K562 (cell line): ENCODE data around the gene CSNK1A1. TPM values are rescaled to one million over a fixed set of nuclear protein-coding genes. Genes with fewer than 3 reads are reported as not detected.

ENCODE experiments used
- E4F1 ChIP-seq: fragments of 250-450 bp; sonication (Bioruptor Pico); IDR thresholded peaks from 2 replicates; pipeline ENCODE4 v1.5.0; 2021; ENCODE audit warnings: mild to moderate bottlenecking, borderline replicate concordance
- GTF2E2 ChIP-seq: fragments of 200-800 bp; sonication (Bioruptor generic); IDR thresholded peaks from 2 replicates; pipeline ENCODE4 v1.6.1; 2016; ENCODE audit warnings: missing genetic modification characterization, missing compliant biosample characterization
- JUNB ChIP-seq: fragments of 450-650 bp; formaldehyde crosslinking; conservative IDR thresholded peaks from 2 replicates; pipeline ENCODE4 v1.4.0; 2020; ENCODE audit warnings: mild to moderate bottlenecking
- NCOR1 ChIP-seq: fragments of 450-650 bp; IDR thresholded peaks from 2 replicates; pipeline ENCODE4 v1.6.1; 2016; ENCODE audit warnings: mild to moderate bottlenecking, moderate library complexity
- NR2C2 ChIP-seq, 2 experiments: fragments of 200-800 bp in 1 of 2; sonication (Bioruptor generic) in 1 of 2; sonication (generic) in 1 of 2; formaldehyde crosslinking in 1 of 2; IDR thresholded peaks; 2 replicates each; pipeline versions ENCODE4 v1.6.1 to v1.8.0; 2016 to 2022; ENCODE audit warnings: mild to moderate bottlenecking in 1 of 2, missing compliant biosample characterization in 1 of 2, missing genetic modification characterization in 1 of 2, missing genetic modification reagents in 1 of 2
- PRMT5 ChIP-seq: sonication (generic); formaldehyde crosslinking; IDR thresholded peaks from 2 replicates; pipeline ENCODE4 v1.5.0; 2020; ENCODE audit warnings: missing genetic modification reagents
- RBM34 ChIP-seq: fragments of 200-400 bp; formaldehyde crosslinking; IDR thresholded peaks from 2 replicates; pipeline ENCODE4 v1.6.1; 2018; ENCODE audit warnings: low read length, borderline replicate concordance; ENCODE audit not compliant: insufficient read depth
- RFX7 ChIP-seq: fragments of 250-450 bp; sonication (Bioruptor Pico); IDR thresholded peaks from 2 replicates; pipeline ENCODE4 v1.5.1; 2021; ENCODE audit warnings: mild to moderate bottlenecking
- SMARCB1 ChIP-seq: IDR thresholded peaks from 2 replicates; pipeline ENCODE4 v1.6.1; 2011; ENCODE audit warnings: improper control_type of control experiment, low read depth; ENCODE audit not compliant: insufficient read length
- TARDBP ChIP-seq: fragments of 450-650 bp; IDR thresholded peaks from 2 replicates; pipeline ENCODE4 v1.6.1; 2016
- ZNF143 ChIP-seq: sonication (generic); formaldehyde crosslinking; IDR thresholded peaks from 2 replicates; pipeline ENCODE4 v1.9.0; 2022; ENCODE audit warnings: mild to moderate bottlenecking, missing genetic modification reagents
- ZNF175 ChIP-seq: fragments of 200-800 bp; sonication (Bioruptor generic); IDR thresholded peaks from 2 replicates; pipeline ENCODE4 v1.6.1; 2016; ENCODE audit warnings: low read depth, mild to moderate bottlenecking, missing genetic modification characterization, missing compliant biosample characterization
- ZNF384 ChIP-seq: IDR thresholded peaks from 2 replicates; pipeline ENCODE4 v1.6.1; 2012; ENCODE audit warnings: low read depth, low read length, improper control_type of control experiment
- ZNF561 ChIP-seq: fragments of 450-650 bp; formaldehyde crosslinking; conservative IDR thresholded peaks from 2 replicates; pipeline ENCODE4 v1.4.0; 2020; ENCODE audit warnings: mild to moderate bottlenecking, moderate library complexity
- polyA plus RNA-seq, 8 experiments: library from polyadenylated mRNA; depleted of rRNA in 4 of 8; stranded (reverse) in 5 of 8; unstranded in 3 of 8; fragments of >200 nt; fragmentation: Nextera tagmentation in 2 of 8; fragmentation: Illumina TruSeq in 1 of 8; extraction: Ambion mirVana in 2 of 8; extraction: Trizol in 1 of 8; gene quantifications; 2 replicates each; pipeline versions ENCODE4 v1.2.1 to v1.2.3, GENCODE V29; 2011 to 2014; ENCODE audit warnings: inconsistent platforms in 1 of 8, missing spikeins in 1 of 8
- total RNA-seq, 7 experiments: library from RNA; depleted of rRNA in 6 of 7; stranded (reverse); fragments of >200 nt in 6 of 7; fragmentation: Illumina TruSeq in 2 of 7; extraction: Trizol in 2 of 7; gene quantifications; 2 replicates each; pipeline versions ENCODE4 v1.2.1 to v1.2.3, GENCODE V29; 2011 to 2021; ENCODE audit warnings: low replicate concordance in 1 of 7
- TF ChIP-seq, protein P1 (sequence below): fragments of 450-650 bp; IDR thresholded peaks from 2 replicates; pipeline ENCODE4 v1.6.1; 2016; ENCODE audit warnings: mild to moderate bottlenecking
- TF ChIP-seq, protein P2 (sequence below): fragments of 250-450 bp; sonication (Bioruptor Pico); IDR thresholded peaks from 2 replicates; pipeline ENCODE4 v1.8.0; 2021; ENCODE audit warnings: moderate library complexity, mild to moderate bottlenecking, inconsistent platforms
- TF ChIP-seq, protein P3 (sequence below): fragments of 250-450 bp; sonication (Bioruptor Pico); IDR thresholded peaks from 2 replicates; pipeline ENCODE4 v1.4.0; 2020; ENCODE audit warnings: mild to moderate bottlenecking, moderate library complexity, borderline replicate concordance

Gene CSNK1A1
- total and polyA plus RNA-seq, 9 of the 15 experiments (the other 6 are each of a cell fraction or from before 2014, with no cell fraction given): 49.1 to 196 (median 154) TPM

- peak; percentile 80; the same call in 1 of the 2 replicates for TF ChIP-seq NR2C2 (CRISPR knock-in tag; IDR thresholded peaks at IDR 0.05)
- peak; percentile 98 for TF ChIP-seq NR2C2 (tag; IDR thresholded peaks at IDR 0.05)
- no peak for TF ChIP-seq RFX7
- no peak for TF ChIP-seq RBM34
- no peak for TF ChIP-seq JUNB (CRISPR knock-in tag)
- no peak for TF ChIP-seq ZNF561 (CRISPR knock-in tag)
- peak; percentile 82 for TF ChIP-seq ZNF143 (CRISPR knock-in tag)
- TF ChIP-seq, protein P1, sequence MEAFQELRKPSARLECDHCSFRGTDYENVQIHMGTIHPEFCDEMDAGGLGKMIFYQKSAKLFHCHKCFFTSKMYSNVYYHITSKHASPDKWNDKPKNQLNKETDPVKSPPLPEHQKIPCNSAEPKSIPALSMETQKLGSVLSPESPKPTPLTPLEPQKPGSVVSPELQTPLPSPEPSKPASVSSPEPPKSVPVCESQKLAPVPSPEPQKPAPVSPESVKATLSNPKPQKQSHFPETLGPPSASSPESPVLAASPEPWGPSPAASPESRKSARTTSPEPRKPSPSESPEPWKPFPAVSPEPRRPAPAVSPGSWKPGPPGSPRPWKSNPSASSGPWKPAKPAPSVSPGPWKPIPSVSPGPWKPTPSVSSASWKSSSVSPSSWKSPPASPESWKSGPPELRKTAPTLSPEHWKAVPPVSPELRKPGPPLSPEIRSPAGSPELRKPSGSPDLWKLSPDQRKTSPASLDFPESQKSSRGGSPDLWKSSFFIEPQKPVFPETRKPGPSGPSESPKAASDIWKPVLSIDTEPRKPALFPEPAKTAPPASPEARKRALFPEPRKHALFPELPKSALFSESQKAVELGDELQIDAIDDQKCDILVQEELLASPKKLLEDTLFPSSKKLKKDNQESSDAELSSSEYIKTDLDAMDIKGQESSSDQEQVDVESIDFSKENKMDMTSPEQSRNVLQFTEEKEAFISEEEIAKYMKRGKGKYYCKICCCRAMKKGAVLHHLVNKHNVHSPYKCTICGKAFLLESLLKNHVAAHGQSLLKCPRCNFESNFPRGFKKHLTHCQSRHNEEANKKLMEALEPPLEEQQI: peak; percentile 60; the same call in 1 of the 2 replicates
- no peak for TF ChIP-seq E4F1
- peak; percentile 58; the same call in 1 of the 2 replicates for TF ChIP-seq ZNF175 (CRISPR knock-in tag)
- TF ChIP-seq GTF2E2 (tag): peak; percentile 99
- TF ChIP-seq TARDBP: peak; percentile 23; the same call in 1 of the 2 replicates
- TF ChIP-seq ZNF384: no peak
- no peak for TF ChIP-seq PRMT5 (CRISPR knock-in tag)
- TF ChIP-seq, protein P2, sequence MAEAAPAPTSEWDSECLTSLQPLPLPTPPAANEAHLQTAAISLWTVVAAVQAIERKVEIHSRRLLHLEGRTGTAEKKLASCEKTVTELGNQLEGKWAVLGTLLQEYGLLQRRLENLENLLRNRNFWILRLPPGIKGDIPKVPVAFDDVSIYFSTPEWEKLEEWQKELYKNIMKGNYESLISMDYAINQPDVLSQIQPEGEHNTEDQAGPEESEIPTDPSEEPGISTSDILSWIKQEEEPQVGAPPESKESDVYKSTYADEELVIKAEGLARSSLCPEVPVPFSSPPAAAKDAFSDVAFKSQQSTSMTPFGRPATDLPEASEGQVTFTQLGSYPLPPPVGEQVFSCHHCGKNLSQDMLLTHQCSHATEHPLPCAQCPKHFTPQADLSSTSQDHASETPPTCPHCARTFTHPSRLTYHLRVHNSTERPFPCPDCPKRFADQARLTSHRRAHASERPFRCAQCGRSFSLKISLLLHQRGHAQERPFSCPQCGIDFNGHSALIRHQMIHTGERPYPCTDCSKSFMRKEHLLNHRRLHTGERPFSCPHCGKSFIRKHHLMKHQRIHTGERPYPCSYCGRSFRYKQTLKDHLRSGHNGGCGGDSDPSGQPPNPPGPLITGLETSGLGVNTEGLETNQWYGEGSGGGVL: no peak
- TF ChIP-seq NCOR1: no peak
- no peak for TF ChIP-seq SMARCB1
- TF ChIP-seq, protein P3, sequence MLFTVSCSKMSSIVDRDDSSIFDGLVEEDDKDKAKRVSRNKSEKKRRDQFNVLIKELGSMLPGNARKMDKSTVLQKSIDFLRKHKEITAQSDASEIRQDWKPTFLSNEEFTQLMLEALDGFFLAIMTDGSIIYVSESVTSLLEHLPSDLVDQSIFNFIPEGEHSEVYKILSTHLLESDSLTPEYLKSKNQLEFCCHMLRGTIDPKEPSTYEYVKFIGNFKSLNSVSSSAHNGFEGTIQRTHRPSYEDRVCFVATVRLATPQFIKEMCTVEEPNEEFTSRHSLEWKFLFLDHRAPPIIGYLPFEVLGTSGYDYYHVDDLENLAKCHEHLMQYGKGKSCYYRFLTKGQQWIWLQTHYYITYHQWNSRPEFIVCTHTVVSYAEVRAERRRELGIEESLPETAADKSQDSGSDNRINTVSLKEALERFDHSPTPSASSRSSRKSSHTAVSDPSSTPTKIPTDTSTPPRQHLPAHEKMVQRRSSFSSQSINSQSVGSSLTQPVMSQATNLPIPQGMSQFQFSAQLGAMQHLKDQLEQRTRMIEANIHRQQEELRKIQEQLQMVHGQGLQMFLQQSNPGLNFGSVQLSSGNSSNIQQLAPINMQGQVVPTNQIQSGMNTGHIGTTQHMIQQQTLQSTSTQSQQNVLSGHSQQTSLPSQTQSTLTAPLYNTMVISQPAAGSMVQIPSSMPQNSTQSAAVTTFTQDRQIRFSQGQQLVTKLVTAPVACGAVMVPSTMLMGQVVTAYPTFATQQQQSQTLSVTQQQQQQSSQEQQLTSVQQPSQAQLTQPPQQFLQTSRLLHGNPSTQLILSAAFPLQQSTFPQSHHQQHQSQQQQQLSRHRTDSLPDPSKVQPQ (CRISPR knock-in tag): no peak
Observed at GRCh38 chr5:149551227-149552037, at the start of gene CSNK1A1 (continued).
